OCI-LY3 (cell line): ENCODE data around the gene MLLT10.
"Not testable (repeated sequence)": the region's sequence is repeated elsewhere in the genome, so short reads cannot be mapped to it uniquely, and the experiment has no call there.

ENCODE experiments used
- EZH2phosphoT487 ChIP-seq: fragments of 200-600 bp; shearing (Covaris generic); IDR thresholded peaks from 2 replicates; pipeline ENCODE4 v1.6.1; 2018; ENCODE audit warnings: antibody characterized with exemption, mixed run types, low read depth
- TF ChIP-seq, protein P1 (sequence below): fragments of 200-600, 300-600 bp; sonication (generic); IDR thresholded peaks from 2 replicates; pipeline ENCODE4 v1.5.1; 2014; ENCODE audit warnings: antibody characterized with exemption, low read length, low read depth

- TF ChIP-seq, protein P1, sequence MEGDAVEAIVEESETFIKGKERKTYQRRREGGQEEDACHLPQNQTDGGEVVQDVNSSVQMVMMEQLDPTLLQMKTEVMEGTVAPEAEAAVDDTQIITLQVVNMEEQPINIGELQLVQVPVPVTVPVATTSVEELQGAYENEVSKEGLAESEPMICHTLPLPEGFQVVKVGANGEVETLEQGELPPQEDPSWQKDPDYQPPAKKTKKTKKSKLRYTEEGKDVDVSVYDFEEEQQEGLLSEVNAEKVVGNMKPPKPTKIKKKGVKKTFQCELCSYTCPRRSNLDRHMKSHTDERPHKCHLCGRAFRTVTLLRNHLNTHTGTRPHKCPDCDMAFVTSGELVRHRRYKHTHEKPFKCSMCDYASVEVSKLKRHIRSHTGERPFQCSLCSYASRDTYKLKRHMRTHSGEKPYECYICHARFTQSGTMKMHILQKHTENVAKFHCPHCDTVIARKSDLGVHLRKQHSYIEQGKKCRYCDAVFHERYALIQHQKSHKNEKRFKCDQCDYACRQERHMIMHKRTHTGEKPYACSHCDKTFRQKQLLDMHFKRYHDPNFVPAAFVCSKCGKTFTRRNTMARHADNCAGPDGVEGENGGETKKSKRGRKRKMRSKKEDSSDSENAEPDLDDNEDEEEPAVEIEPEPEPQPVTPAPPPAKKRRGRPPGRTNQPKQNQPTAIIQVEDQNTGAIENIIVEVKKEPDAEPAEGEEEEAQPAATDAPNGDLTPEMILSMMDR = not testable (repeated sequence)
- not testable (repeated sequence) for TF ChIP-seq EZH2phosphoT487
Observed at GRCh38 chr10:21540701-21541100, 6.7 kb downstream of the MLLT10 start.
